Pancreas (tissue), 10 donors: ENCODE results near the gene E2F1. TPM values are rescaled to one million over a fixed set of nuclear protein-coding genes. Genes with fewer than 3 reads are reported as not detected.

ENCODE experiments used
- ATAC-seq, 4 donors: fragments of 200-7000 bp; cut with Tn5 transposase; one replicate each; pipeline versions ENCODE4 v1.8.0 to v1.9.1; 2020; ENCODE audit warnings: mild to moderate bottlenecking in 4 of 4, moderate library complexity in 4 of 4
- DNase-seq, 6 donors: peaks; one replicate each; pipeline ENCODE4 v3.0.0-alpha.2; 2020
- FAIRE-seq: peaks from 2 replicates; lab custom pipeline; 2012; peaks lifted over from hg19 to GRCh38; lab: Jason Lieb, UNC
- H3K27ac ChIP-seq, 4 donors: fragments of 200-600 bp; sonication (generic); 1 replicate in 3 of 4; 2 replicates in 1 of 4; pipeline versions ENCODE4 v1.5.0 to v1.8.0; 2020
- H3K27me3 ChIP-seq, 4 donors: fragments of 200-600 bp; one replicate each; pipeline ENCODE4 v1.8.0; 2021
- H3K36me3 ChIP-seq, 3 donors: fragments of 200-600 bp; sonication (generic) in 1 of 3; one replicate each; pipeline versions ENCODE4 v1.5.0 to v1.8.0; 2020 to 2021
- H3K4me1 ChIP-seq, 3 donors: fragments of 200-600 bp; one replicate each; pipeline ENCODE4 v1.8.0; 2021
- H3K4me3 ChIP-seq, 4 donors: fragments of 200-600 bp; sonication (generic) in 2 of 4; one replicate each; pipeline versions ENCODE4 v1.5.0 to v1.8.0; 2020 to 2021
- H3K9me3 ChIP-seq, 4 donors: fragments of 200-600 bp; one replicate each; pipeline ENCODE4 v1.8.0; 2021
- CTCF ChIP-seq, 4 donors: fragments of 200-600 bp; sonication (generic) in 3 of 4; IDR thresholded peaks; one replicate each; pipeline versions ENCODE4 v1.5.0 to v1.8.0; 2021; ENCODE audit warnings: antibody characterized with exemption in 4 of 4
- WGBS, 2 donors: extraction: QIAGEN DNeasy Blood & Tissue Kit; methylation state at CpG; one replicate each; pipeline ENCODE4 v1.1.7; 2013; 5-methylcytosine and 5-hydroxymethylcytosine counted together
- intact Hi-C, 3 donors: fragments of 100-400 bp; cut with DNase I; formaldehyde crosslinking; loops; one replicate each; pipeline versions ENCODE4 v1.11.1 to v1.14.2; 2022
- polyA plus RNA-seq, 2 donors: library from polyadenylated mRNA; stranded (reverse); fragments of 200-250 nt; gene quantifications; one replicate each; pipeline ENCODE4 v1.2.3, GENCODE V29; 2013
- total RNA-seq, 6 donors: library from RNA; stranded (reverse); fragmentation: NEBNext Ultra II Directional in 4 of 6; extraction: Animal tissue kit (Norgen Biotek cat#: 25700) in 4 of 6; gene quantifications; one replicate each; pipeline versions ENCODE4 v1.2.1 to v1.2.4, GENCODE V29; 2021 to 2023
- donor health status: healthy with polysubstance abuse.
- donor health status: DM: no; HTN: no; CAD: no; lungs with moderate emphysema.
- donor health status: DM: no; HTN: no; CAD: no.
- donor health status: control.
- donor health status: control.
- donor health status: Bipolar disorder and iron deficiency.
- donor health status: DM: yes; HTN: yes; CAD: no.
- donor health status: DM: no; HTN: no; CAD: no.
- donor health status: DM: no; HTN: no; CAD: no.
- donor health status: DM: yes; HTN: yes; CAD: no.

The E2F1 gene
- total and polyA plus RNA-seq, 8 donors = 0.23 to 0.92 (median 0.60) TPM

GRCh38 chr20:33711446-33711738 is 25.2 kb upstream of the E2F1 start:
- TF ChIP-seq CTCF (IDR thresholded peaks at IDR 0.05) = no peak
- peaks cover 0 to 19% (median 4%) of the 10 kb centered on the region in 3 donors for H3K36me3 ChIP-seq
- intact Hi-C loops = no loop called here
- no peak overlapping the region for H3K27ac ChIP-seq
- no peaks in the 10 kb centered on the region for H3K27me3 ChIP-seq
- DNase-seq (no peak), ATAC-seq (no peak), FAIRE-seq (no peak)
- no peak overlapping the region for H3K4me3 ChIP-seq
- no peaks in the 10 kb centered on the region for H3K9me3 ChIP-seq
- H3K4me1 ChIP-seq = no peaks in the 10 kb centered on the region
- WGBS, 2 donors = 60 to 92% methylated on average over 1 of the region's 1 CpG

GRCh38 chr20:33710681-33711445 is 24.7 kb upstream of the E2F1 start:
- peaks cover 0 to 19% (median 4%) of the 10 kb centered on the region in 3 donors for H3K36me3 ChIP-seq
- intact Hi-C loops = no loop called here
- no peak overlapping the region for H3K4me3 ChIP-seq
- ATAC-seq = no peak
- no peaks in the 10 kb centered on the region for H3K9me3 ChIP-seq
- WGBS, 2 donors = 77 to 78% methylated on average over 14 of the region's 14 CpGs
- H3K4me1 ChIP-seq = no peaks in the 10 kb centered on the region
- FAIRE-seq = no peak
- no peak overlapping the region for H3K27ac ChIP-seq
- no peaks in the 10 kb centered on the region for H3K27me3 ChIP-seq
- DNase-seq = no peak
- no peak for TF ChIP-seq CTCF (IDR thresholded peaks at IDR 0.05)

GRCh38 chr20:33709905-33710541 is 23.8 kb upstream of the E2F1 start:
- no peak overlapping the region for H3K27ac ChIP-seq
- TF ChIP-seq CTCF (IDR thresholded peaks at IDR 0.05) = no peak
- H3K27me3 ChIP-seq = no peaks in the 10 kb centered on the region
- H3K36me3 ChIP-seq = peaks cover 0 to 19% (median 4%) of the 10 kb centered on the region in 3 donors
- ATAC-seq = no peak
- DNase-seq = no peak
- intact Hi-C loops = no loop called here
- H3K4me1 ChIP-seq = no peaks in the 10 kb centered on the region
- WGBS, 2 donors = 85 to 89% methylated on average over 16 of the region's 16 CpGs
- FAIRE-seq = no peak
- no peaks in the 10 kb centered on the region for H3K9me3 ChIP-seq
- H3K4me3 ChIP-seq = no peak overlapping the region

GRCh38 chr20:33709398-33709797 is 23.2 kb upstream of the E2F1 start:
- ATAC-seq = no peak
- Histone ChIP-seq H3K9me3 (no peaks in the 10 kb centered on the region), H3K4me1 (no peaks in the 10 kb centered on the region), H3K27me3 (no peaks in the 10 kb centered on the region), H3K27ac (no peak overlapping the region), H3K36me3 (peaks cover 0 to 19% (median 4%) of the 10 kb centered on the region in 3 donors), H3K4me3 (no peak overlapping the region)
- TF ChIP-seq CTCF (IDR thresholded peaks at IDR 0.05) = no peak
- WGBS, 2 donors = 82 to 88% methylated on average over 2 of the region's 2 CpGs
- intact Hi-C loops = no loop called here
- no peak for FAIRE-seq
- DNase-seq = no peak

GRCh38 chr20:33707668-33708067 is 21.5 kb upstream of the E2F1 start:
- ATAC-seq (no peak), DNase-seq (no peak), FAIRE-seq (no peak)
- no peak for TF ChIP-seq CTCF (IDR thresholded peaks at IDR 0.05)
- H3K4me1 ChIP-seq = no peaks in the 10 kb centered on the region
- H3K36me3 ChIP-seq = peaks cover 0 to 4% (median 0%) of the 10 kb centered on the region in 3 donors
- intact Hi-C loops = no loop called here
- H3K27me3 ChIP-seq = no peaks in the 10 kb centered on the region
- H3K27ac ChIP-seq = no peak overlapping the region
- H3K4me3 ChIP-seq = no peak overlapping the region
- H3K9me3 ChIP-seq = no peaks in the 10 kb centered on the region
- 91% methylated on average over 11 of the region's 11 CpGs for WGBS, 2 donors
